H54 (cell line): Measurements from ENCODE around the gene GAK.

Experiments
- DNase-seq: peaks from one replicate; pipeline ENCODE4 v3.0.0; 2011; ENCODE audit warnings: low spot score, mixed read lengths; ENCODE audit not compliant: insufficient read length
- FAIRE-seq: peaks from 3 replicates; lab custom pipeline; 2011; peaks lifted over from hg19 to GRCh38; lab: Jason Lieb, UNC
- POLR2A ChIP-seq: IDR thresholded peaks from 2 replicates; pipeline ENCODE4 v1.6.1; 2011; ENCODE audit warnings: low read depth, mild to moderate bottlenecking, low read length

Gene GAK

DNA sequence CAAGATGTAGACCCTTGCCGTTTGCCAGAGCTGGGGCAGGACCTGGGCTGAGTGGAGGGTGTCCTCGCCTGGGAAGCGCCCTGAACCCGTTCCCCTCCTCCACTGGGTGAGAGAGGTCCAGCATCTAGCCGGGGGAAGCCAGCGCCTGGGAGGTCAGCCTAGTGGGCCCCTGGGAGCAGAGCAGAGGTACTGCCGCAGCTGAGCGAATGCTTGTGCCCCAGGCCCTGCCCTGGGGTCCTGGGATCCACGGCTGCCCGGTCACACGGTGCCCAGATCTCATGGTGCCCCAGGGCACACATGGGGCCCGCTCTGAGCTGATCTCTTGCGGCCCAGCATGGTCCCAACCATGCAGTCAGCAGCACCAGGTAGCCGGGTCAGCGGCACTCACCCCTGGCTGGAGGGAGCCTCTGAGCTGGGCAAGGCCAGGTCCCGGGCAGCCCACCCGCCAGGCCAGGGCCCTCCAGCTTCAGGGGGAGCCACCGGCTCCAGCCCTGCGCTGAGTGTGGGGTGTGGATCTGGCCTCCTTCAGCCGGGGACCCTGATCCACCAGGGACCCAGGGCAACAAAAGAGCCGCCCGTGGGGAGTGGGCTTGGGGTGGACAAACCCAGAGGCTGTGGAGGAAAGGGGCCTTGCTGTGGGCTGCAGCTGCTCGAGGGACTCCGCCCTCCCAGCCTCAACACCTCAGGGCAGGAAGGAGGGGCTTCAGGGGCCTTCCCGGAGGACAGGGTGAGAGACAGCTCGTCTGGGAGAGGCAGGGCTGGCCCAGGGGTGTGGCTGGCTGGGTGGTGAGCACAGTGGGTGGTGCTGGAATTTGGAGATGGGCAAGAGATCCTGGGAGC lies 102.1 kb downstream of the GAK start:
- TF ChIP-seq POLR2A, result no peak
- no peak for DNase-seq
- no peak for FAIRE-seq

GRCh38 chr4:829291-829690 lies 102.8 kb downstream of the GAK start:
- TF ChIP-seq POLR2A, result no peak
- DNase-seq, result no peak
- FAIRE-seq, result no peak

DNA sequence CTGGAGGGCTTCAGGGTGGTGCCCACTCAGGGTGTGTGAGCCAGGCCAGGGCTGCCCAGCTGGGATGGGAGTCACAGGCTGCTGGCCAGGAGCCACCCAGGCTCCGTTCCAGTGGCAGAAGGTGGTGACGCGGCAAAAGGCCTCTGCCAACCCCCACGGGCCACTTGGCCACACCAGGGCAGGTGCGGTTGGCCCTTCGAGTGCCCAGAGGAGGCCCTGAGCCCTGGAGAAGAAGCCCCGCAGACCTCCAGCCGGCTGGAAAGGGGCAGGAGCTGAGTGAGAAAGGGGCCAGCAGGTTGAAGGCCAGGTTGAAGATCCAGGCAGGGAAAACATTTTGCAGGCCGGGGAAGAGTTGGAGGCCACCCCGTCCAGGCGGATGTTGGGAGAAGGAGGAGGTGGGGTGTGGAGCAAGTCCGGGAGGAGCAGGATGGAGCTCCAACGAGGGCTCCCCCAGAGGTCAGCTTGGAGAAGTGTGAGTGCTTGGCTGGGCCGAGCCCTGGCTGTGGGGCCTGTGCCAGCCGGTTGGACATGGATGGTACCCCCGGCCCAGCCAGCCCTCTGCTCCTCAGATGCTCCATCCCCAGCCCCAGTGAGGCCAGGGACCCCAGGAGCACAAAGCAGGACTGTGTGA lies 103.4 kb downstream of the GAK start:
- DNase-seq (no peak), FAIRE-seq (no peak)
- TF ChIP-seq POLR2A, result no peak

DNA sequence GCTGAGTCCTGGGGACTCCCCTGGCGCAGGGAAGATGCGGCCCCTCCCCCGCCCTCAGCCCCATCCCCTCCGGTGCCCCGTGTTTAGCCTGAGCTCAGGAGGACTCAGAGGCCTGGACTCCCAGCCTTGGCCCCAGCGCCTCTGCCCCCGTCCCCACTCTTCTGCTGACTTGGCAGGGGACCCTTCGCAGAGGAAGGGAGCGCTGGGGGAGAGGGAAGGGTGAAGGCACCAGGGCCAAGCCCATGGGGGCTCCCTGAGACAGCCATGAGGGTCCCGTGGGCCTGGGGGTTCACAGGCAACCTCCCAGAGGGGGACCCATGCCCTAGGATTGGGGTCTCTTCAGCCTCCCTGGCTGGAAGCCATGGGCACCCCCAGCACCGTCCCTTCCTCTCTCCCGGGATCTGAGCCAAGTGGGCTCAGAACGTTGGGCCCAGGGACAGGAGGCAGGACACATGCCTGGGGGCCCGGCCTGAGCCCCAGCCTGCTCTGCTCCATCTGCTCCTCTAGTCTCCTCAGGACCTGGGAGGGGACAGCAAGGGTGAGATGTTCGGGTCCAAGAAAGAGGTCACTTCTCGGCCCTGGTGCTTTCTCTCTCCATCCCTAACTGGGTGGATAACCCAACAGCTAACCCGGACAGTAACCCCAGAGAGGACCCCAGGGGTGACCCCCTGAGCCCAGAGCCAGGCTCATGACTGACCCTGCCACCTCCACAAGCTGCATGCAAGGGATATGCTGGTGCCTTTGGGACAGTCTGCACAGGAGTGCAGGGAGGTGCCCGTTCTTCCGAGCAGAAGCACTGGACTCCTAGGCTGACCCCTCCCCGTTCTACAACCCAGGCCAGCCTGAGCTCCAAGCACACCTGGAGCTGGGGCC lies 104.7 kb downstream of the GAK start:
- FAIRE-seq (no peak), DNase-seq (no peak)
- no peak for TF ChIP-seq POLR2A

- DNase-seq (no peak), FAIRE-seq (no peak)
- TF ChIP-seq POLR2A, result no peak
Observed at GRCh38 chr4:826508-827208, 105.5 kb downstream of the GAK start.

DNA sequence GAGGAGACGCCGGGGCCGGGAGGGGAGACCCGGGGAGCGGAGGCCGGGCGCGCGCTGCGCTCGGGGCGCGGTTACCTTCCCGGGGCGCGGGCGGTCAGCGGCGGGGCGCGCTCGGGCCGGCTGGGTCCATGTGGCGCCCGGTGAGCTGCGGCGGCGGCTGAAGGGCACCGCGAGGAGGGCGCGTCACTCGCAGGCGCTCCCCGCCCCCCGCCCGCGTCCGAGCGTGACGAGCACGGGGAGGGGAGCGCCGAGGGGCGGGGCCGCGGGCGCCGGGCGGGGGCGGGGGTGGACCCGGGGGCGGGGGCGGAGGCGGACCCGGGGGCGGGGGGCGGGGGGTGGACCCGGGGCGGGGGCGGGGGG lies 106.2 kb downstream of the GAK start, which contains the start of gene CPLX1:
Gene CPLX1 (minus strand): TSS at position 159 of the 360 bp plus-strand sequence. CDS start 1,607 bp downstream, outside the sequence.
- FAIRE-seq (no peak), DNase-seq (no peak)
- no peak for TF ChIP-seq POLR2A

DNA sequence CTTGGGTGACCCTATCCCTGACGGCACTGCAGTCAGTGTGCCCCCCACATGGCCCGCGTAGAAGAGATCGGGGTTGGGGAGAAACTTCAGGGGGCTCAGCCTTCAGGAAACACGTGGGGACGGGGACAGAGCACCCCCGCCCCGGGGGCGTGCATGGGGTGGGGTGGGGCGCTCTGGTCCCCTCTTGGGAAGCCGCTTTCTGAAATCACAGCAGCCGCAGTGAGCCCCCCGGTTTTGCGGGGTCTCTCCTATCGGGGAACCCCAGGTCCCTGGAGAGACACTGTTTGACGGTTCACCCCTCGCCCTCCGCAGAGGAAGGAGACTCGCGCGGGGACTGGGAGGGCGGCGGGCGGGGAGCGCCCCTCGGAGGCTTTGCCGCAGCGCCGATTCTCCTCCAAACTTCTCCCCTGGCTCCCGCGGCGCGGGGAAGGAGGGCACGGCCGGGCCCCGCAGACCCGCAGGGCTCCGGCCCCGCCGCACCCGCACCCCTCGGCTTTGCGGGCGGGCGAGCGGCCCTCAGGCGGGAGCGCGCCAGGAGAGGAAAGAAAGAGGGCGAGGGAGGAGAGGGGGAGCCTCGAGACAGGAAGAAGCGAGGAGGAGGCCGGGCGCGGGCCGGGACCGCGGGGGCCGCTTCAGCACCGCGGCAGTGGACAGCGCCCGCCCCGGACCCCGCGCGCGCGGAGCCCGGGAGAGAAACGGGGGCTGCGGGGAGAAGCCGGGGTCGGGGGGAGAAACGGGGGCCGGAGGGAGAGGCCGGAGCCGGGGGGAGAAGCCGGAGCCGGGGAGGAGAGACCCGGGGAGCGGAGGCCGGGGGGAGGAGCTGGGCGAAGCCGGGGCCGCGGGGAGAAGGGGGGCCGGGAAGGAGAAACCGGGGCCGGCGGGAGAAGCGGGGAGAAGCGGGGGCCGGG lies 106.8 kb downstream of the GAK start:
- DNase-seq (no peak), FAIRE-seq (no peak)
- TF ChIP-seq POLR2A, result no peak

DNA sequence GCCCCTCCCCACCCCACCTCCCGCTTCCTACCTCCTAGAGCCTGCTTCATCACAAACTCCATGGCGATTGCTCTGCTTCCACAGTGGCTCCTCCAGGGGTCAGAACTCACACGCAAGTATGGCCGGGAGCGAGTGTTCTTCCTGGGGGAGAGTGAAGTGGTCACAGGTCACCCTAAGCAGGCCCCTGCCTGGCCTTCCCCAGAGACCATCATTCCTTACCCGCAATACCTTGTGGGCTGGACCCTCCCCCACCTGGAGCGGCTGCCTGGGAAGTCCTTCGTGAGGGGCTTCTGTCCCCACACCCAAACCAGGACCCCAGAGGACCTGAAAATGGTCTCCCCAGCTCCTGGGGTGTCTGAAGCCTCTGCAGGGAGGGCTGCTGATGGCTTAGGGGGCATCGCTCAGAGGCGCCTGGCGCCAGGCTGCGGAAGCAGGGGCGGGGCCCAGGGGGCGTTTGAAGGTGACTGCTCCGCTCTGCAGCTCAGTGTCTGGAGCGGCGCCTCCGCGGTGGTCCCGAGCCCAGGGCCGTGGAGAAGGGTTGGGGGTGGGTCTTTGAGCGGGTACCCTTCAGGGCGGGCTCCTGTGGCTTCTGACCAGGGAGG lies 107.6 kb downstream of the GAK start:
- no peak for TF ChIP-seq POLR2A
- DNase-seq (no peak), FAIRE-seq (no peak)

DNA sequence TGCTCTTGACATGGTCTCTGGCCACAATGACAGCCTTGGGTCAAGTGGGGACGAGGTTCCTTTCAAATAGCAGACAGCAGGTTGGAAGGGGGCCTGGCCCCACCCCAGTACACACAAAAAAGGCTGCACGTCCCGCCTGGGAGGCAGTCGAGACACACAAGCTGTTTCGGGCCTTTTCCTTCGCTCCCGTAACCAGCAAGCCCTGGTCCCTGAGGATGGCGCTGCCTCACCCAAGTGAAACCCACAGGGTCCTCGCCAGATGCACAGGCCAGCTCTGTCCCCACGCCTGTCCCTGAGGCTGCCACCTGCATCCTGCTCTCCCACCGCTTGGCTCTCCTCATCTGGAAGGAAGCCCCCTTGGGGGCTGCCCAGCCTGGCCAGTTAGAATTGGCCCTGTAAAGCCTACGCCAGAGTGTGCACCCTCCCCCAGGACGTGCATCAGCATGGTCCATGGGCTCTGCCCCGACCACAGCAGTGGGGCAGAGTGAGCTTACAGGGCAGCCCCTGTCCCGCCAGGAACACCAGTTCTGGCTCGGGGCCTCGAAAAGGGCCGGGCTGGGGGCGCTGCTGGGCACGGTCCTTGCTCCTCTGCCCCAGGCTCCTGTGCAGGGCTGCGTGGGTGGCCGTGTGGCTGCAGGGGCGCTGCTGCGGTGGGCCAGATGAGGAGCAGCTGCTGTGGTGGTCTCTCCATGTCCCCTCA lies 108.2 kb downstream of the GAK start:
- no peak for FAIRE-seq
- no peak for TF ChIP-seq POLR2A

DNA sequence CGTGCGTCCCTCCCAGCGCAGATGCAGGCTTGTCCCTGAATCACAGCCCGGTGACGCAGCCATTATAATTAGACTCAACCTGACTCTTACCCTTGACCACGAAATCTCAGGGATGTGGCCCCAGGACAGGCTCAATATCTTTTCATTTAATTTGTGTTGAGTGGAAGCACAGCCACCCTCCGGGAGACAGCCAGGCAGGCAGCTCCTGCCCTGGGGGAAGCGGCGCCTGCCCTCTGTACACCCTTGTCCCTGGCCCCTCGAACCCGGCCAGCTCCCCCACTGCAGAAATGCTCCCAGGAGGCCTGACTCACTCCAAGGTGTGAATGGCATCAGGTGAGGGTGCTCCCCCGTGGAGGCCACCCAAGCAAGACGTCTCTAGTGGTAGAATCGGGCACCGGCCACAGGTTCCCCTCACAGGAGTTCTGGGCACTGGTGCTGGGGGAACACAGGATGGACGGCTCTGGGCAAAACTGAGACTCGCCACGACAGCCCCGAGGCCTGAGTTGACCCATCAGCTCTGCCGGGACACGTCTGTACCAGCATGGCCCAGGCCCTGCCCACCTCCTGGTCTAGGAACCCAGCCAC lies 108.8 kb downstream of the GAK start:
- TF ChIP-seq POLR2A, result no peak
- FAIRE-seq (no peak), DNase-seq (no peak)

More for the DNA sequence above, 108.2 kb downstream of the GAK start:
- no peak for DNase-seq

DNA sequence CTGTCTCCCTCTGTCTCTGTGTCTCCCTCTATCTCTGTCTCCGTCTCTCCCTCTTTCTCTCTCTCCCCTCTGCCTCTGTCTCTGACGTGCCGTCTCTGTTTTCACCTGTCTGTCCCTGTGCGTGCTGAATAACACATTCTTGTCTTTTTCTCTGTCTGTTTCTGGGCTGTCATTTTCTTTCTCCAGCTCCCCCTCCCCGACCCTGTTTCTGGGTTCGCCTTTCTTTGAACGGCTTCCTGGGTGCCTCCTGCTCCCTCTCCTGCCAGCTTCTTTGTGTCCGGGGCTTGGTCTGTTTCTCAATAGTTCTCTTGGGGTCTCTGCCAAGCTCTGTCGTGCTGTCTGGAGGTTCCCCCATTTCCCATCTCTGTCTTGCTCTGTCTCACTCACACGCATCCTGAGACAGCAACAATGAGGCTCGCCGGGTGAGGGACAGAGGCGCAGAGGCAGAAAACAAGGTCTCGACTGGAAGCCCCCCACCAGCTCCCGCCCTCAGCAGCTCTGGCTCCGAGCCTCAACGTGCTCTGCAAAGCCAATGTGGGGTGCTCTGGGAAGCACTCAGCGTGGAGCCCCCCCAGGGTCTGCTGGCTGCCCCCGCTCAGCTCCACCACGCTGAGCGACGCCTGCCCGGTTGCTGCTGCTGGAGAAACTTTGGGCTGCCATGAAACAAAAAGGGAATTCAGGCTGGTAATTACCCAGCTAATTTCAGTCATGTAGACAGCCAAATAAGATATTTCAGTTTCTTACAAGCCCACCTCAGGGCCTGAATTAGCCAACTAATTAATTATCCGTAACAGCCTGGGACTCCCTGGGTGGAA lies 109.5 kb downstream of the GAK start:
- DNase-seq (no peak), FAIRE-seq (no peak)
- no peak for TF ChIP-seq POLR2A
